Measurements from ENCODE around the gene RANBP9. TPM values are rescaled to one million over a fixed set of nuclear protein-coding genes. Genes with fewer than 3 reads are reported as not detected.

RANBP9 gene
- total RNA-seq, 1 experiment from 2014 or later = 38.2 TPM

GRCh38 chr6:13688692-13689196, 22.9 kb downstream of the RANBP9 start:
- Mint-ChIP-seq H3K4me1 (ENCODE audit: low read depth, unreplicated experiment) (peaks cover 9% of the 10 kb centered on the region), H3K4me3 (ENCODE audit: unreplicated experiment) (no peak overlapping the region), H3K27ac (ENCODE audit: unreplicated experiment) (no peak overlapping the region), H3K27me3 (ENCODE audit: insufficient read depth, unreplicated experiment) (no peaks in the 10 kb centered on the region), H3K36me3 (ENCODE audit: insufficient read depth, unreplicated experiment) (peaks cover 18% of the 10 kb centered on the region), H3K9me3 (ENCODE audit: unreplicated experiment) (no peaks in the 10 kb centered on the region)
- BruUV-seq (replicated peaks) = no TSS peak
- ChIA-PET POLR2A (no interaction called here), CTCF (no interaction called here)
- intact Hi-C loops (cut with micrococcal nuclease; ENCODE audit: unreplicated experiment) = no loop called here
- H3K4me3 ChIP-seq (ENCODE audit: low read depth, low read length) = no peak overlapping the region
- H3K36me3 ChIP-seq (ENCODE audit: control insufficient read depth, insufficient read depth, low read length) = no peaks in the 10 kb centered on the region
- TF ChIP-seq, protein P1, sequence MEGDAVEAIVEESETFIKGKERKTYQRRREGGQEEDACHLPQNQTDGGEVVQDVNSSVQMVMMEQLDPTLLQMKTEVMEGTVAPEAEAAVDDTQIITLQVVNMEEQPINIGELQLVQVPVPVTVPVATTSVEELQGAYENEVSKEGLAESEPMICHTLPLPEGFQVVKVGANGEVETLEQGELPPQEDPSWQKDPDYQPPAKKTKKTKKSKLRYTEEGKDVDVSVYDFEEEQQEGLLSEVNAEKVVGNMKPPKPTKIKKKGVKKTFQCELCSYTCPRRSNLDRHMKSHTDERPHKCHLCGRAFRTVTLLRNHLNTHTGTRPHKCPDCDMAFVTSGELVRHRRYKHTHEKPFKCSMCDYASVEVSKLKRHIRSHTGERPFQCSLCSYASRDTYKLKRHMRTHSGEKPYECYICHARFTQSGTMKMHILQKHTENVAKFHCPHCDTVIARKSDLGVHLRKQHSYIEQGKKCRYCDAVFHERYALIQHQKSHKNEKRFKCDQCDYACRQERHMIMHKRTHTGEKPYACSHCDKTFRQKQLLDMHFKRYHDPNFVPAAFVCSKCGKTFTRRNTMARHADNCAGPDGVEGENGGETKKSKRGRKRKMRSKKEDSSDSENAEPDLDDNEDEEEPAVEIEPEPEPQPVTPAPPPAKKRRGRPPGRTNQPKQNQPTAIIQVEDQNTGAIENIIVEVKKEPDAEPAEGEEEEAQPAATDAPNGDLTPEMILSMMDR (IDR thresholded peaks at IDR 0.05; ENCODE audit: insufficient read depth in 1 of 2, low read depth in 1 of 2, low read length in 1 of 2, severe bottlenecking in 1 of 2, unreplicated experiment in 1 of 2) = no peak
- H3K27me3 ChIP-seq (replicated peaks; ENCODE audit: control insufficient read depth, insufficient read depth, low read length) = no peaks in the 10 kb centered on the region
- no peak for DNase-seq
- H3K9me3 ChIP-seq = no peaks in the 10 kb centered on the region
- H3K4me1 ChIP-seq = no peaks in the 10 kb centered on the region

DNA sequence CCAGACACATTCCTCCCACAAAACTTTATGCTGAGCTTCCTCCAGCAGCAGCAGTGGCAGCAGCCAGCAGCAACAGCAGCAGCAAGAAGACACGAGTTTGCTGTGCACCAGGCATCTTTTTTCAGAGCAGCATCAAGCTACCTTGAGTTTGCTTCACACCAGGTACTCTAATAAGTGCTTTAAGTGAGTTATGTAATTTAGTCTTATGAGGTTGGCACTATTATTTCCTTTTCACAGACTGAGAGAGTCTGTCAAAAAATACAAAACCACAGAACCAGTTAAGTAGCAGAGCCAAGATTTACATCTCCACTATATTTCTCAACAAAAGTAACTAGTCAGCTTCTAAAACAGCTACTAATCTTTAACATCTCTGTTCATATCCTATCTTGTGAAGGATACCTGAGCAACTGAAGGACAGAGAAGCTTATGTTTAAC, 23.7 kb downstream of the RANBP9 start:
- no peaks in the 10 kb centered on the region for H3K9me3 Mint-ChIP-seq (ENCODE audit: unreplicated experiment)
- BruUV-seq (replicated peaks) = no TSS peak
- DNase-seq = no peak
- H3K36me3 Mint-ChIP-seq (ENCODE audit: insufficient read depth, unreplicated experiment) = peaks cover 20% of the 10 kb centered on the region
- no peak overlapping the region for H3K4me3 Mint-ChIP-seq (ENCODE audit: unreplicated experiment)
- no peak overlapping the region for H3K27ac Mint-ChIP-seq (ENCODE audit: unreplicated experiment)
- CTCF ChIA-PET = interaction anchor here (0.6 kb wide), 1 partner anchor 162 kb away, joined by 3 read pairs; no protein-coding TSS in a partner anchor
- Histone ChIP-seq H3K36me3 (ENCODE audit: control insufficient read depth, insufficient read depth, low read length) (no peaks in the 10 kb centered on the region), H3K27me3 (replicated peaks; ENCODE audit: control insufficient read depth, insufficient read depth, low read length) (no peaks in the 10 kb centered on the region), H3K4me1 (no peaks in the 10 kb centered on the region), H3K4me3 (ENCODE audit: low read depth, low read length) (no peak overlapping the region), H3K9me3 (no peaks in the 10 kb centered on the region)
- TF ChIP-seq, protein P1 (IDR thresholded peaks at IDR 0.05; ENCODE audit: insufficient read depth in 1 of 2, low read depth in 1 of 2, low read length in 1 of 2, severe bottlenecking in 1 of 2, unreplicated experiment in 1 of 2) = no peak
- H3K27me3 Mint-ChIP-seq (ENCODE audit: insufficient read depth, unreplicated experiment) = no peaks in the 10 kb centered on the region
- intact Hi-C loops (cut with micrococcal nuclease; ENCODE audit: unreplicated experiment) = no loop called here
- POLR2A ChIA-PET = no interaction called here
- peaks cover 9% of the 10 kb centered on the region for H3K4me1 Mint-ChIP-seq (ENCODE audit: low read depth, unreplicated experiment)

- intact Hi-C loops (cut with micrococcal nuclease; ENCODE audit: unreplicated experiment) = no loop called here
- H3K27me3 Mint-ChIP-seq (ENCODE audit: insufficient read depth, unreplicated experiment) = no peaks in the 10 kb centered on the region
- Histone ChIP-seq H3K4me1 (no peaks in the 10 kb centered on the region), H3K36me3 (ENCODE audit: control insufficient read depth, insufficient read depth, low read length) (no peaks in the 10 kb centered on the region), H3K9me3 (peaks cover 3% of the 10 kb centered on the region), H3K4me3 (ENCODE audit: low read depth, low read length) (no peak overlapping the region), H3K27me3 (replicated peaks; ENCODE audit: control insufficient read depth, insufficient read depth, low read length) (no peaks in the 10 kb centered on the region)
- no peaks in the 10 kb centered on the region for H3K9me3 Mint-ChIP-seq (ENCODE audit: unreplicated experiment)
- peaks cover 9% of the 10 kb centered on the region for H3K4me1 Mint-ChIP-seq (ENCODE audit: low read depth, unreplicated experiment)
- TF ChIP-seq, protein P1 (IDR thresholded peaks at IDR 0.05; ENCODE audit: insufficient read depth in 1 of 2, low read depth in 1 of 2, low read length in 1 of 2, severe bottlenecking in 1 of 2, unreplicated experiment in 1 of 2) = no peak
- no TSS peak for BruUV-seq (replicated peaks)
- DNase-seq = no peak
- no peak overlapping the region for H3K27ac Mint-ChIP-seq (ENCODE audit: unreplicated experiment)
- ChIA-PET CTCF (no interaction called here), POLR2A (no interaction called here)
- peaks cover 22% of the 10 kb centered on the region for H3K36me3 Mint-ChIP-seq (ENCODE audit: insufficient read depth, unreplicated experiment)
- no peak overlapping the region for H3K4me3 Mint-ChIP-seq (ENCODE audit: unreplicated experiment)
Measured at GRCh38 chr6:13684855-13685254, 26.8 kb downstream of the RANBP9 start.
